ENCODE results near the gene ATG2A.

Gene ATG2A

DNA sequence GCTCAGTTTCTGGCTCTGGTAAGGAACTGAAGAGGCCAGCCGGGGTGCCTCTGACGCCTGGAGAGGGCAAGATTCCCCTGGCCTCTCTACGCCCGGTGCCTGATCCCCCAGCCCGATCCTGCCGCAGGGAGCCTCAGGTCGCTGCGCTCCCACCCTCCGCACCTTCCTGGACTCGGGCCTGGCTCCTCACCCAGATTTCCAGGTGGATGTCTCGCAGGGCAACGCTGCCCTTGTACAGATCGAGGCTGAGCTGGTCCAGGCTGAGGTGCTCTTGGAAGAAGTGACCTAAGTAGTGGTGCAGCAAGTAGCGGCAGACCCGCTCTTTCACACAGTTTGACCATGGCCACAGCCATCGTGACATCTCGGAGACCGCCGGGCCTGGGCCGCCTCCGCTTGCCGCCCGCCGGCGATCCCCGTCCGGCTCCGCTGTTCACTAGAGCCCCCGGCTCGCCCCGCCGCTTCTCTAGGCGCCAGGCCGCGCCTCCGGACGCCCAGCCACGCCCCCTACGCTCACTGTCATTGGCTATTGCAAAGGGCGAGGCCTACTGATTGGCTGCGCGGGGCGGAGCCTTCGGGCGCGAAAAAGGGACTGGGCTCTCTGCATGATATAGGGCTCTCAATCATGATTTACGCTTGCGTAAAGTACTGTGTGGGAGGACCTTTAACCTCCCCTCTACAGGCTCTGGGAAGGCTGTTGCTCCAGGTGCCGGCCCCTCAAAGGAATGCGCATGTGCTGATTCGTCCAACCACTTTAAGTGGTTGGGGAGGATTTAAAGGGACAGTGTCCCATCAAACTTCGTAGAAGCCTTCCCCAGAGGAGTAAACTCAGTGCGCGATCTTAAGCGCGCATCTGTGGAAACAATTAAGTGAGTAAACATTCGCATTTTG is at the start of gene ATG2A:
TSS of gene ATG2A (minus strand) at position 435 of the 888 bp plus-strand sequence. CDS start at position 361, 74 bp downstream.
- H3K4me3 Mint-ChIP-seq = peak within 1 kb of the TSS; percentile 89
- H3K27me3 Mint-ChIP-seq = no peaks in the 10 kb centered on the region
- no peaks in the 10 kb centered on the region for H3K9me3 Mint-ChIP-seq
- peak within 1 kb of the TSS; percentile 93 for H3K27ac Mint-ChIP-seq
- H3K4me1 Mint-ChIP-seq = peaks cover 35% of the 10 kb centered on the region
- H3K36me3 Mint-ChIP-seq = peaks cover 8% of the 10 kb centered on the region
- ATAC-seq = peak; percentile 99

DNA sequence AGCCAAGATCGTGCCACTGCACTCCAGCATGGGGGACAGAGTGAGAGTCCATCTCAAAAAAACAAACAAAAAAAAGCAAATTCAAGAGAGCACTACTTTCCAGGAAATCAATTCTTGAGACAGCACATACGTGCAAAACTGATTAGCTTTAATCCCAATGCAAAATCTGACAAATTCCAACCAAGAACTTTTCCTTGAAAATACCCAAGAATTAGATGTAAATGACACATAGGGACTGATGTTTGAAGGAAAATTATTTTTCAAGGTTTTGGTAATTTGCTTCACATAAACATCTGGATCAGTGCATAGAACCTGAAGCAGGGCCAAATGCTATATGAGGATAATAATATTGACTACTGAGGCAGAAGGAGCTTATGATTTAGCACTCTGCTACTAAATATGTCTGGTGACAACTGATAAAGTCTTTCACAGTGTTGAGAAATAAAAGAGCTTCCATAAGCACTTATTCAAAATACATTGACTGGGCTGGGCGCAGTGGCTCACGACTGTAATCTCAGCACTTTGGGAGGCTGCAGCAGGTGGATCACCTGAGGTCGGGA is 46.1 kb upstream of the ATG2A start:
- no peaks in the 10 kb centered on the region for H3K27me3 Mint-ChIP-seq
- H3K4me1 Mint-ChIP-seq = no peaks in the 10 kb centered on the region
- H3K4me3 Mint-ChIP-seq = no peak overlapping the region
- H3K27ac Mint-ChIP-seq = no peak overlapping the region
- no peaks in the 10 kb centered on the region for H3K36me3 Mint-ChIP-seq
- ATAC-seq = no peak
- no peaks in the 10 kb centered on the region for H3K9me3 Mint-ChIP-seq

DNA sequence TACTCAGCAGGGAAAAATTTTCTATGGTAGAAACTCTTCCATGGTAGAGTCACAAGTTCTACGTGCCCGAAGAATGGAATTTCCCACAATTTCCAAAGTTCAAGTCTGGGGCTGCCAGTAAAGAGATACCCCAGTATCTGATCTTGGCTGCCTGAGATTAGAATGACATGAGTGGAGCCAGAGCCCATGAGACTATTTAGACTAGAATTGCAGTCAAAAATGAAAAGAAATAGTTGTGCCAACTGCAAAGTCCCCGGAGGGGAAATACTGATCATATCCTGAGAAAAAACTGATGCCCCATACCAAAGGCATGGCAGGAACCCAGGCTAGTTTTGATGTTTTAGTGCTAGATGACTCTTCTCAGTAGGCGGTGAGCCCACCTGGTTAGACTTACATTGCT is 43.7 kb upstream of the ATG2A start:
- Mint-ChIP-seq H3K27ac (no peak overlapping the region), H3K27me3 (no peaks in the 10 kb centered on the region), H3K4me1 (no peaks in the 10 kb centered on the region), H3K9me3 (no peaks in the 10 kb centered on the region), H3K4me3 (no peak overlapping the region), H3K36me3 (no peaks in the 10 kb centered on the region)
- no peak for ATAC-seq

DNA sequence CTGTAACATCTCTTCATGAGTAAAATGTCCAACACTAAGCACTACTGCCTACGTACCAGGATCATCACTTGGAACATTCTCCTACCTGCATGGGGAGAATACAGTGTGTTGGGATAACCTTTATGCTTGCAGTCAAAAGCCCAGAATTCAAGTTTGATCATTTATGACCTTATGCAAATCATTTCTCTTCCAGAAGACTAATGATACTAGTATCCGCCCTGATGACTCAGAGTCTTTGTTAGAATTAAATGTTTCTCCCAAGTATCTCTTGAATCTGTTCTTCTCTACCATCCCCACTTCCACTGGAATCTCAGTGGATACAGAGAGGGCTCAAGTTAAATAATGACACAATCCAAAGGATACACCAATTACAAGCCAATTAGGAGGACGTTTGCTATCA is 42.5 kb upstream of the ATG2A start:
- no peak for ATAC-seq
- Mint-ChIP-seq H3K27ac (no peak overlapping the region), H3K27me3 (no peaks in the 10 kb centered on the region), H3K4me1 (no peaks in the 10 kb centered on the region), H3K9me3 (no peaks in the 10 kb centered on the region), H3K4me3 (no peak overlapping the region), H3K36me3 (no peaks in the 10 kb centered on the region)

DNA sequence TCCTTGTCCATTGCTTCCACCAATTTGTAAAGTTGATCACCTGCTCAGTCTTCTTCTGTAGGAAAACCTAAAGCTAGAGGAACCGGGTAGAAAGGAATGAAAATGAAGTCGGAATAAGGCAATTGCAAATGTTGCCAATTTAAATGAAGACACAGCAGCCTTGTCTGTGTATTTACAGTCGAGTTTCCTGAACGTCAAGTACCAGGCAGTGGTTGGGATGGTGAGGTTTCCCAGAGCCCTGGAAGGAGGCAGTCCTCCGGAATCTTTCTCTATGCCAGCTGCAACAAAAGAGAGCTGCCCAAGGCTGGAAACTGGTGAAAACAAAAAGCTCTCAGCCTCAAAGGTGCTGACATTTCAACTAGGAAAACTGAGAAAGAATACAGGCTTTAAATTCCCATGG is 37.2 kb upstream of the ATG2A start:
- Mint-ChIP-seq H3K9me3 (no peaks in the 10 kb centered on the region), H3K27ac (no peak overlapping the region), H3K27me3 (no peaks in the 10 kb centered on the region), H3K4me3 (no peak overlapping the region), H3K4me1 (no peaks in the 10 kb centered on the region), H3K36me3 (no peaks in the 10 kb centered on the region)
- no peak for ATAC-seq

- no peaks in the 10 kb centered on the region for H3K9me3 Mint-ChIP-seq
- no peak for ATAC-seq
- H3K27me3 Mint-ChIP-seq = no peaks in the 10 kb centered on the region
- no peak overlapping the region for H3K27ac Mint-ChIP-seq
- H3K4me3 Mint-ChIP-seq = no peak overlapping the region
- H3K4me1 Mint-ChIP-seq = no peaks in the 10 kb centered on the region
- no peaks in the 10 kb centered on the region for H3K36me3 Mint-ChIP-seq
These were observed 34.5 kb upstream of the ATG2A start for GRCh38 chr11:64951529-64951928.

DNA sequence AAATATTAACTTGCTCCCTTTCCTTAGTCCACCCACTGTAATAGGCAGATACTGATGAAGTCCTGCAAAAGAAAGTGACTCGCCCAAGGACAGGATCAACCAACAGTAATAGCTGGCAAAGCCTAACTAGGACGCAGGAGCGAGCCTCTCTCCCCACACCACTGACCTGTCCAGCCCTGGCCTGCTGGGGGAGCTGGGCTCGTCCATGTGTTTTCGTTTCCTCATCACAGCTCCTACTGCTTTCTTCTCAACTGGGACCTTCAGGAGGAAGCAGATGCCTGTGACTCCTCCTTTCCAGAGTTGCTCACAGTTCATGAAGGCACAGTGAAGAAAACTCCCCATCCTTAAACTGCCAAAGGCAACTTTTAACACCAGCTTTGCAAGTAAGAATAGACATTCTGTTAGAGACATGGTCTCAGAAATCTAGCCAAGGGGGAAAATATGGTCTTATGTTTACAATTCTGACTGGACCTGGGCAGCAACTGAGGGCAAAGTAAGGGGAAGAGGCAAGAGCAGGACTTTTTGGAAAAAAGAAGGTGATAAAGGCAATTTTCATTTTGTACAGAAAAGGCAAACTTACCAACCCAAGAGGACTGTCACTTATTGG is 30.3 kb upstream of the ATG2A start:
- Mint-ChIP-seq H3K9me3 (no peaks in the 10 kb centered on the region), H3K4me1 (no peaks in the 10 kb centered on the region), H3K36me3 (no peaks in the 10 kb centered on the region), H3K4me3 (no peak overlapping the region), H3K27me3 (no peaks in the 10 kb centered on the region), H3K27ac (no peak overlapping the region)
- ATAC-seq = no peak

- no peak for ATAC-seq
- peak overlapping the region; percentile 50 for H3K27ac Mint-ChIP-seq
- H3K36me3 Mint-ChIP-seq = peaks cover 20% of the 10 kb centered on the region
- no peaks in the 10 kb centered on the region for H3K9me3 Mint-ChIP-seq
- H3K4me1 Mint-ChIP-seq = no peaks in the 10 kb centered on the region
- H3K27me3 Mint-ChIP-seq = no peaks in the 10 kb centered on the region
- H3K4me3 Mint-ChIP-seq = no peak overlapping the region
These were observed 19.5 kb upstream of the ATG2A start for GRCh38 chr11:64936539-64936938.

- Mint-ChIP-seq H3K9me3 (no peaks in the 10 kb centered on the region), H3K36me3 (peaks cover 29% of the 10 kb centered on the region), H3K27me3 (no peaks in the 10 kb centered on the region), H3K4me3 (no peak within 1 kb of the TSS), H3K27ac (peak within 1 kb of the TSS; percentile 50), H3K4me1 (no peaks in the 10 kb centered on the region)
- ATAC-seq = no peak
These were observed 18.5 kb upstream of the ATG2A start, which contains the start of gene GPHA2 for GRCh38 chr11:64935359-64936081. Gene GPHA2 (minus strand): TSS chr11:64935893. CDS start chr11:64935460, 433 bp downstream.

- Mint-ChIP-seq H3K27me3 (no peaks in the 10 kb centered on the region), H3K4me3 (no peak overlapping the region), H3K4me1 (no peaks in the 10 kb centered on the region), H3K27ac (no peak overlapping the region), H3K36me3 (peaks cover 36% of the 10 kb centered on the region), H3K9me3 (no peaks in the 10 kb centered on the region)
- ATAC-seq = peak; percentile 21
These were observed 17.8 kb upstream of the ATG2A start for GRCh38 chr11:64934682-64935358.

GRCh38 chr11:64933935-64934681 is 17.1 kb upstream of the ATG2A start:
- H3K9me3 Mint-ChIP-seq = no peaks in the 10 kb centered on the region
- H3K27me3 Mint-ChIP-seq = no peaks in the 10 kb centered on the region
- no peaks in the 10 kb centered on the region for H3K4me1 Mint-ChIP-seq
- H3K27ac Mint-ChIP-seq = no peak overlapping the region
- H3K36me3 Mint-ChIP-seq = peaks cover 43% of the 10 kb centered on the region
- ATAC-seq = no peak
- no peak overlapping the region for H3K4me3 Mint-ChIP-seq

GRCh38 chr11:64933213-64933934 is 16.4 kb upstream of the ATG2A start:
- Mint-ChIP-seq H3K4me1 (no peaks in the 10 kb centered on the region), H3K27ac (no peak overlapping the region), H3K9me3 (no peaks in the 10 kb centered on the region), H3K36me3 (peaks cover 51% of the 10 kb centered on the region), H3K4me3 (no peak overlapping the region), H3K27me3 (no peaks in the 10 kb centered on the region)
- ATAC-seq = no peak

DNA sequence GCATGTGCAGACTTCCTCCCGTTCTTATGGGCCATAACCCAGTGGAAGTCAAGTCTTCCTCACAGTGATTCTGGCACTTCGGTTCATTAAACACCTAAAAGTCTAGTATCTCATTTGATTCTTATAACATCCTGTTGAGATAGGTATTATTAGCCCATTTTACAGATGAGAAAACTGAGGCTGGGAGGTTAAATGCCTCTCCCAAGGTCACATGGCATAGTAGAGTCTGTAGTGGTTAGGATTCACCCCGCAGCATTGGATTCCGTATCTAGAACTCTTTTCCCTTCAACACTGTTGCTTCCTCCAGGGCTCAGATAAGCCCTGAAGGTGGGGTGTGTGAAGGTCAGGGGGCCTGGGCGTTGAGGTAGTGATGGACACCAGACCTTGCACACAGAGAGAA is 15.3 kb upstream of the ATG2A start:
- Mint-ChIP-seq H3K36me3 (peaks cover 59% of the 10 kb centered on the region), H3K27me3 (no peaks in the 10 kb centered on the region), H3K9me3 (no peaks in the 10 kb centered on the region), H3K27ac (no peak overlapping the region), H3K4me1 (no peaks in the 10 kb centered on the region), H3K4me3 (no peak overlapping the region)
- ATAC-seq = no peak

GRCh38 chr11:64931290-64931689 is 14.3 kb upstream of the ATG2A start:
- no peaks in the 10 kb centered on the region for H3K9me3 Mint-ChIP-seq

More at GRCh38 chr11:64931290-64931689, 14.3 kb upstream of the ATG2A start:
- Mint-ChIP-seq H3K36me3 (peaks cover 59% of the 10 kb centered on the region), H3K27ac (no peak overlapping the region), H3K4me1 (peaks cover 6% of the 10 kb centered on the region), H3K27me3 (no peaks in the 10 kb centered on the region), H3K4me3 (no peak overlapping the region)
- no peak for ATAC-seq
